ENCODE results near the gene EFCAB3. TPM values are rescaled to one million over a fixed set of nuclear protein-coding genes. Genes with fewer than 3 reads are reported as not detected.

Gene EFCAB3
- total RNA-seq (2022; extraction: Qiagen RNA extraction; ENCODE audit: low read depth): not detected in 5 replicates

DNA sequence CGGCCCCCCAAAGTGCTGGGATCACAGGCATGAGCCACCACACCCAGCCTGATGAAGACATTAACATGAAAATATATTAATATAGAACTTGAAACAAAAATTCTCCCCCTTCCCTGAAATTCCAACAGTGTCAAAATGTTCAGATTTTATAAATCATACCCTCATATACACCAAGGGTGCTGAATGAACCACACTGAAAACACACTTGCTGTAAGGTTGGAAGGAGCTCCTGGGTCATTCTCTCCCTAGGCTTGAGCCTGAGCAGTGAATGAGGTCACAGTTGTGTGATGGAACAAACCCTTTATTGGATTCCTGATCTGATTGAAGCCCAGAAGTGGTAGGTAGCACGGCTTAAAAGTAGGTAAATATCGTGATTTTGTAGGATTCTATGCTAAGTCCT lies at the start of gene EFCAB3:
Gene EFCAB3, plus strand, starts transcription at position 301 of the 400 bp plus-strand sequence. CDS start 2,427 bp downstream, outside the sequence.

GRCh38 chr17:62423647-62424461 lies 43.5 kb downstream of the EFCAB3 start, which contains the start of gene METTL2A:
Gene METTL2A (plus strand): TSS chr17:62423897. CDS start chr17:62423903, 6 bp downstream.

Other genes with a start within 250 kb of the EFCAB3 start
- gene METTL2A, start 43.3 kb downstream of the EFCAB3 start, total RNA-seq (2022; extraction: Qiagen RNA extraction; ENCODE audit: low read depth): 26.1 to 31.7 TPM (median 29.0 TPM) in 5 replicates
- 27.6 to 42.7 TPM (median 30.3 TPM) in 5 replicates for gene TLK2, start 98.3 kb downstream of the EFCAB3 start, total RNA-seq (2022; extraction: Qiagen RNA extraction; ENCODE audit: low read depth)
- gene MRC2, start 247.1 kb downstream of the EFCAB3 start, total RNA-seq (2022; extraction: Qiagen RNA extraction; ENCODE audit: low read depth): 25.8 to 66.0 TPM (median 53.9 TPM) in 5 replicates

All from A549 treated with ZK216348 at 1 μM for 4 hours (cell line).